GM18526 (cell line): ENCODE measurements around the gene HES3.

Source experiments
- POLR2A ChIP-seq: IDR thresholded peaks from 3 replicates; pipeline ENCODE4 v1.6.1; 2011; ENCODE audit not compliant: insufficient read length; ENCODE audit errors: extremely low read depth

HES3 gene

GRCh38 chr1:6248932-6249738, 5.2 kb downstream of the HES3 start:
- TF ChIP-seq POLR2A, result no peak

DNA sequence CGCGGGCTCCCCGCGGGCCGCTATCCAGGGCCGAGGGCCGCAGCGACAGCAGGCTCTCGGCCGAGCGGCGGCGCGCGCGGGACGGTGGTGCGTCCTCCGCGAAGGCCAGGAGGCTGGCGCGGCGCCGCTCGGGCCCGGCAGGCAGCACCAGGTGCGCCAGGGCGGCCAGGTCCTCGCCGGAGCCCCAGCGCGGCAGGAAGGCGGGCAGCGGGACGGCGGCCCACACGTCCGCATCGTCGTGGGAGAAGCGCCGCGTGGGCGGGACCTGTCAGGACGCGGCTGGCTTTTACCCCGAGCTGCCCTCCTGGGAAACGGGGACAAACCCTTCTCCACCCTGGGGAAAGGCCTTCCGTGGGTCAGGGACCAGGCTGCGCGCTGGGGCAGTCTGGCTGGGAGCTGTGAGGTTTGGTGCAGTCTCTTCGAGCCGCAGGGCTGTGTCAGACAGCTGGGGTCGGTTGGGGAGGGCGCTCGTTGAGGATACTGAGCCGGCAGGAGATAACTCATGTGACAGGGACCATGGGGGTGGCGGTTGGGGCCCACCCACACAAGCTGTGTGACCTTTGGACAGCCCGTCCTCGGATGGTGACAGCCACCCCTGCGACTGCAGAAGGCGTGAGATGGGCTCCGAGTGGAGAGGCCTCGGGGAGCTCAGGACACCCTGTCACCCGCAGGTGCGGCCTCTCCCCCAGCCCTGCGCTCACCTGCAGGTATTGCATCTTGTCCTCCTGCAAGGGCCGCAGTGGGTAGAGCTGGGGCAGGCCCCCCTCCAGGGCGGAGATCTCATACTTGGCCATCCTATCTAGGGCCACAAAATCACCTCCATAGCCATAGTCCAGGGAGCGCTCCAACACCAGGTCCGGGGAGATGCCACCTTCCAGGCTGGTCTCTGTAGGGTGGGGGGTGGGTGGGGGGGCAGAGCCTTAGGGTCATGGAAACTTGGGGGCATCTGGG, 6.0 kb downstream of the HES3 start:
- no peak for TF ChIP-seq POLR2A

DNA sequence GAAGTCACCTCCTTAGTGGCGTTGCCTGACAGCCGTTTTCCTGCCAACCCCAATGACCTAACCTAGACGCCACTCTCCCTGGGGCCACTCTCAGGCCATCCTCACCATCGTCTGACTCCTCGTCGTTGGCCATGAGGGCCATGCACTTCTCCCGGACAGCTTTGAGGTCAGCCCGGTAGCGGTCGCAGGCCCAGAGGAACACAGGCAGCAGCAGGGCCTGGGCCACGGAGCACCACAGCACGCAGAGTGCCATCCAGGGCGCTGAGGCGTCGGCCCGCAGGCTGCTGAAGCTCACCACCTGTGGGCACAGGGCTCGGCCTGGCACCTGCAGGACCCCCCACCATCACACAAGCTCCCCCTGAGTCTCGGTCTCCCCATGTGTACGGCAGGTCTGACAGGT, 7.3 kb downstream of the HES3 start:
- no peak for TF ChIP-seq POLR2A

- no peak for TF ChIP-seq POLR2A
Measured at GRCh38 chr1:6251681-6252373, 7.8 kb downstream of the HES3 start.

DNA sequence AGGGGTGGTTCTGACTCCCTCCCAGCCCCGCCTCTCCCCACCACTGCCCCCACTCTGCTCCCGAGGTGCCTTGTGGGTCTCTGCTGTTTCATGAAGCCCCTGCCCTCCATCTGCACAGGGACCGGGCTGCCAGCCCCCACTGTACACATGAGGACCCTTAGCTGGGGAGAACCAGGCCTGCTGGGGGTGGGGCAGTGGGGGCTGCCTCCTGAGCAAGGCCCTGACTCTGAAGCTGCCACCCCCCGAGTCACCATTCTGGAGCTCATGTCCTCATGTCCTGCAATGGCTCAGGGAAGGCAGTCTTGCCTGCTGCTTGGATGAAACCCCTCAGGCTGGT, 8.4 kb downstream of the HES3 start:
- no peak for TF ChIP-seq POLR2A

DNA sequence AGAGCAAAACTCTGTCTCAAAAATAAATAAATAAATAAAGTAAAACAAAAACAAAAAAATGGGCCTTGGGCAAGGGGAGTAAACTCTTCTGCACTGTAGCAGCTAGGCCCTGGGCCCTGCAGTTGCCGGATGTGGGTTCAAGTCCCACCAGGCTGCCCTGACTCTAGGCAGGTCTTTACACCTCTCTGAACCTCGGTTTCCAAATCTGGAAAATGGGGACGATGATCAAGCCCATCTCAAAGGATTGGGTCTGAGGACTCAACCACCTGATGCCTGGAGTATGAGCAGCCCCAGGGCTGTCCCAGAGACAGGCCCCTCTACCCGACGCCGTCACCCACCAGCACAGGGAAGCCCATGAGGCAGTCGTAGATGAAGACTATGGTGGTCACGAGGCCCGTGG, 9.4 kb downstream of the HES3 start:
- TF ChIP-seq POLR2A, result no peak

DNA sequence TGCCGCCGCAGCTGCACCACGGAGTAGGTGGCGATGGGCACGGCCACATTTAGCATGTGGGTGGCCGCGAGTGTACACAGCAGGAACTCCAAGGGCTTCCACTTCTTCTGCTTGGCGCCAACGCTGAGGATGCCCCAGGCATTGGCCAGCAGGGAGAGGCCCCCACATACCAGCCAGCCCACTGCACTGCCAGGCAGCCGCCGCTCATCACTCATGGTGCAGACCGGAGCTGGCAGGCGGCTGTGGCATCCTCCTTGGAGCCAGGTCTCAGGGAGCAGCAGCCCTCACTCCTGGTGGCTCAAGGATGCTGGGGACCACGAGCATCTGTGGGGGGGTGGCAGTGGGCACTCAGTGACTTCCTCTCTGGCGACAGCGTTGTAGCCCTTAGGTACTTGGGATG, 10.7 kb downstream of the HES3 start:
- TF ChIP-seq POLR2A, result no peak

GRCh38 chr1:6256645-6257044, 12.7 kb downstream of the HES3 start:
- TF ChIP-seq POLR2A, result no peak

- TF ChIP-seq POLR2A, result no peak
Measured at GRCh38 chr1:6257541-6258069, 13.6 kb downstream of the HES3 start.

GRCh38 chr1:6258675-6259074, 14.7 kb downstream of the HES3 start:
- TF ChIP-seq POLR2A, result no peak

DNA sequence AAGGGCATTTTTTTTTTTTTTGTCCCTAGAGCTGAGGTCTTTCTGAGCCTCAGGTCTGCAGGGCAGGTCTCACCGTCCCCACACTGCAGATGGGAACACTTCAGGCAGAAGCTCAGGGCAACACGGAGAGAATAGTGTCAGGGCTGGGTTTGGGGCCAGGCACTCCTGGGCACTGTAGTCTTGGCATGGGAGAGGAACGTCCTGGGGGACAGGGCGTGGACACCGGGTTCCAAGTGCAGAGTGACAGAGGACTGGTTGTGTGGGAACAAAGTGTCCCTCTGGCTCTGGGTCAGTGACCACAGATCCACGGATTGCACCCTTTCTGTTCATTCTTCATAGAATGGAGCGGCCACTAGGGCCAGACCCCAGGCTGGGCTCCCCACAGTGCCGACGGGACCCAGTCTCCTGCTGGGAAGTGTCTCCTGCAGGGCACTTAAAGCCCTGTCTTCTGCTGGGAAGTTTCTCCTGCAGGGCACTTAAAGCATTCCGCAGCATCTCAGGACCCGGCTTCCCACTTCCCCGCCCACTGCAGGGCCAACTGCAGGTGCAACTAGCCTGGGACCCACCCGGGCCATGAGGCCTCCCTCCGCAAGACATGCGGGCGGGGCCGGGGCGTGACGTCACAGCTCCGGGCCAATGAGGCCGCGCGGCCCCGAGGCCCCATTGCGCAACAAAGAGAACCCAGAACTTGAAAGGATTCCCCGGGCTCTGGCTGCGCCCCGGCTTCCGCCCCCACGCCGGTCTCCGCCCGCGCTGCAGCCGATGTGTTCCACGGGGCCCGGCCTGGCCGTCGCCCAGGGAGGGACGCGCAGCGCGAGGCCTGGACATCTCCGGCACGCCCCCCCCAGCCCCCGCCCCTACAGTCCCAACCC, 15.7 kb downstream of the HES3 start:
- TF ChIP-seq POLR2A, result no peak

DNA sequence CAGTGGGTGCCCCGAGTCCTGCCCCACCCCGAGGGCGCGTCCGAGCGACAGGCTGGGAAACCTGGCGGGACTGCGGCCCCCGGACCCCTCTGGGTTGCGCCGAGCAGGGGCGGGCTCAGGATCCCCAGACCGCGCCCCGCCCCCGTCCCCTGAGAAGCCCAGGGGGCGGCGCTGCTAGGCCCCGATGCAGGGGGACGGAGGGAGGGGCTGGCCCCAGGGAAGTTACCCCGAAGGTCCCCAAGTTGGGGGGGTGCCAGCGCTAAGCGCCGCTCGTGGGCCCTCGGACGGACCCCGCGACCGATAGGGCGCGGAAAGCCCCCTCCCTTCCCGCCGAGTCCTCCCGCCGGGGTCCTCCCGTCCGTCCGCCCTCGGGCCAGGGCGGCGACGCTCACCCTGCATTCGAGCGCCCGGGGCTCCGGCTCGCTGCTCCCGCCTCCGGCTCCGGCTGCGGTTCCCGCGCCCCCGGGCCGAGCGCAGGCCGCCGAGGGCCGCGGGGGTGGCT, 16.5 kb downstream of the HES3 start:
- no peak for TF ChIP-seq POLR2A

GRCh38 chr1:6260961-6261614, 17.1 kb downstream of the HES3 start, which contains the start of gene GPR153:
TSS of gene GPR153 (minus strand) at chr1:6261098. CDS start at chr1:6254905, 6,193 bp downstream.
- TF ChIP-seq POLR2A, result no peak

- no peak for TF ChIP-seq POLR2A
Measured at GRCh38 chr1:6261615-6261995, 17.6 kb downstream of the HES3 start.
